Kidney (tissue), 14 donors: Measurements from ENCODE around the gene UBAC2. TPM values are rescaled to one million over a fixed set of nuclear protein-coding genes. Genes with fewer than 3 reads are reported as not detected.

Source experiments
- DNase-seq, 5 donors: peaks; one replicate each; pipeline ENCODE4 v3.0.0-alpha.2; 2013 to 2020
- FAIRE-seq: peaks from 2 replicates; lab custom pipeline; 2012; peaks lifted over from hg19 to GRCh38; lab: Jason Lieb, UNC
- H3K27ac ChIP-seq, 2 donors: one replicate each; pipeline ENCODE4 v1.7.0; 2013; ENCODE audit warnings: low read depth in 2 of 2, low read length in 2 of 2, inconsistent platforms in 1 of 2
- H3K27me3 ChIP-seq: one replicate; pipeline ENCODE4 v1.7.1; 2013; ENCODE audit warnings: low read length, inconsistent platforms; ENCODE audit not compliant: control insufficient read depth, insufficient read depth
- H3K36me3 ChIP-seq, 3 donors: one replicate each; pipeline versions ENCODE4 v1.7.0 to v1.7.1; 2013; ENCODE audit warnings: low read length in 3 of 3, control low read depth in 1 of 3, inconsistent platforms in 1 of 3; ENCODE audit not compliant: insufficient read depth in 3 of 3, control insufficient read depth in 2 of 3
- H3K4me1 ChIP-seq, 3 donors: one replicate each; pipeline versions ENCODE4 v1.7.0 to v1.7.1; 2013; ENCODE audit warnings: low read length in 3 of 3, inconsistent platforms in 1 of 3, low read depth in 1 of 3; ENCODE audit not compliant: control insufficient read depth in 2 of 3, insufficient read depth in 2 of 3
- H3K4me3 ChIP-seq, 3 donors: one replicate each; pipeline versions ENCODE4 v1.7.0 to v1.8.1; 2013; ENCODE audit warnings: low read length in 3 of 3, control low read depth in 1 of 3, inconsistent platforms in 1 of 3
- H3K9ac ChIP-seq, 3 donors: one replicate each; pipeline versions ENCODE4 v1.7.0 to v1.7.1; 2013; ENCODE audit warnings: low read length in 3 of 3, control low read depth in 1 of 3, inconsistent platforms in 1 of 3
- H3K9me3 ChIP-seq, 3 donors: one replicate each; pipeline versions ENCODE4 v1.7.0 to v1.7.1; 2013; ENCODE audit warnings: low read length in 3 of 3, control low read depth in 1 of 3, inconsistent platforms in 1 of 3; ENCODE audit not compliant: control insufficient read depth in 2 of 3, insufficient read depth in 1 of 3
- CTCF ChIP-seq: IDR thresholded peaks from 3 replicates; pipeline ENCODE4 v1.5.1; 2012; ENCODE audit warnings: mild to moderate bottlenecking, moderate library complexity, borderline replicate concordance; ENCODE audit not compliant: insufficient read depth; ENCODE audit errors: extremely low read depth
- intact Hi-C: fragments of 100-400 bp; cut with DNase I; formaldehyde crosslinking; loops from one replicate; pipeline ENCODE4 v1.11.1; 2022
- polyA plus RNA-seq: library from polyadenylated mRNA; stranded (reverse); fragments of 350-450 nt; fragmentation: Illumina TruSeq; extraction: RNeasy Lipid Tissue Mini Kit (QIAGEN cat#74804); gene quantifications from one replicate; pipeline ENCODE4 v1.2.3, GENCODE V29; 2014; ENCODE audit warnings: low read depth, low replicate concordance; ENCODE audit not compliant: insufficient read depth
- total RNA-seq: library from RNA; stranded (reverse); fragmentation: NEBNext Ultra II Directional; extraction: Animal tissue kit (Norgen Biotek cat#: 25700); gene quantifications from one replicate; pipeline ENCODE4 v1.2.1, GENCODE V29; 2021
- donor health status: control.
- donor health status: control.
- donor health status: control.
- donor health status: control.
- donor health status: control.
- donor health status: DM: yes; HTN: yes; CAD: no.
- donor health status: Normal renal cell carcinoma (clear cell type).

The UBAC2 gene
- total and polyA plus RNA-seq, 2 donors from 2014 or later = 61.8 to 77.5 TPM

GRCh38 chr13:99383946-99384345 is 183.3 kb downstream of the UBAC2 start:
- no peak overlapping the region for H3K9ac ChIP-seq

GRCh38 chr13:99384468-99384867 is 183.8 kb downstream of the UBAC2 start:
- no peak for TF ChIP-seq CTCF
- peaks cover 0 to 2% (median 0%) of the 10 kb centered on the region in 3 donors for H3K4me1 ChIP-seq
- no peaks in the 10 kb centered on the region for H3K27me3 ChIP-seq
- H3K9ac ChIP-seq = no peak overlapping the region
- FAIRE-seq (no peak), DNase-seq (no peak)
- peaks cover 0 to 14% (median 12%) of the 10 kb centered on the region in 3 donors for H3K36me3 ChIP-seq
- H3K27ac ChIP-seq = no peak overlapping the region
- intact Hi-C loops = no loop called here
- H3K4me3 ChIP-seq = no peak overlapping the region
- H3K9me3 ChIP-seq = no peaks in the 10 kb centered on the region

More at GRCh38 chr13:99383946-99384345, 183.3 kb downstream of the UBAC2 start:
- no peak for FAIRE-seq
- no peak for TF ChIP-seq CTCF
- intact Hi-C loops = no loop called here
- no peak overlapping the region for H3K4me3 ChIP-seq
- no peak overlapping the region for H3K27ac ChIP-seq
- H3K36me3 ChIP-seq = peaks cover 0 to 14% (median 12%) of the 10 kb centered on the region in 3 donors
- no peaks in the 10 kb centered on the region for H3K27me3 ChIP-seq
- H3K9me3 ChIP-seq = no peaks in the 10 kb centered on the region
- DNase-seq = no peak
- peaks cover 0 to 2% (median 0%) of the 10 kb centered on the region in 3 donors for H3K4me1 ChIP-seq

DNA sequence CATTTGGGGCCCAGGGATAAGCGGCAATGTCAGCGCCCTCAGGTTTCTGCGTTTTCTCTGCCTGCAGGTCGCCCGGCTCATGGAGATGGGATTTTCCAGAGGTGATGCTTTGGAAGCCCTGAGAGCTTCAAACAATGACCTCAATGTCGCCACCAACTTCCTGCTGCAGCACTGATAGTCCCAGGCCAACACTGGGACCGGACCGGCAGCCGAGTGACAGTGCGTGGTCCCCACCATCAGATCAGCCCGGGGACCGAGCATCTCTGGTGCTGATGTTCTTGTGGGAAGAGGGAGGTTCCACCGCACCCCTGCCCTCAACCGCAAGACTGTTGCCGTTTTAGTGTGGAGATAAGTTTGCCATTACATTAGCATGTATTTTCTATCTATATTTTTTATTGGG is 184.5 kb downstream of the UBAC2 start:
- no peak overlapping the region for H3K27ac ChIP-seq
- FAIRE-seq (no peak), DNase-seq (no peak)
- no peak overlapping the region for H3K9ac ChIP-seq
- intact Hi-C loops = no loop called here
- H3K27me3 ChIP-seq = no peaks in the 10 kb centered on the region
- no peak for TF ChIP-seq CTCF
- no peak overlapping the region for H3K4me3 ChIP-seq
- H3K36me3 ChIP-seq = peaks cover 0 to 14% (median 12%) of the 10 kb centered on the region in 3 donors
- peaks cover 0 to 2% (median 0%) of the 10 kb centered on the region in 3 donors for H3K4me1 ChIP-seq
- H3K9me3 ChIP-seq = no peaks in the 10 kb centered on the region

GRCh38 chr13:99385940-99386339 is 185.3 kb downstream of the UBAC2 start:
- no peak overlapping the region for H3K27ac ChIP-seq

More at GRCh38 chr13:99385940-99386339, 185.3 kb downstream of the UBAC2 start:
- FAIRE-seq (no peak), DNase-seq (no peak)
- no peak for TF ChIP-seq CTCF
- intact Hi-C loops = no loop called here
- no peak overlapping the region for H3K4me3 ChIP-seq
- H3K9ac ChIP-seq = no peak overlapping the region
- peaks cover 0 to 2% (median 0%) of the 10 kb centered on the region in 3 donors for H3K4me1 ChIP-seq
- H3K27me3 ChIP-seq = no peaks in the 10 kb centered on the region
- peaks cover 0 to 12% (median 10%) of the 10 kb centered on the region in 3 donors for H3K36me3 ChIP-seq
- H3K9me3 ChIP-seq = no peaks in the 10 kb centered on the region
